Measurements from ENCODE around the gene PGGHG.
A peak's percentile ranks its signal among the peaks of the same experiment; 100 is the strongest.
"Not testable (repeated sequence)": the region's sequence is repeated elsewhere in the genome, so short reads cannot be mapped to it uniquely, and the experiment has no call there.

PGGHG gene

DNA sequence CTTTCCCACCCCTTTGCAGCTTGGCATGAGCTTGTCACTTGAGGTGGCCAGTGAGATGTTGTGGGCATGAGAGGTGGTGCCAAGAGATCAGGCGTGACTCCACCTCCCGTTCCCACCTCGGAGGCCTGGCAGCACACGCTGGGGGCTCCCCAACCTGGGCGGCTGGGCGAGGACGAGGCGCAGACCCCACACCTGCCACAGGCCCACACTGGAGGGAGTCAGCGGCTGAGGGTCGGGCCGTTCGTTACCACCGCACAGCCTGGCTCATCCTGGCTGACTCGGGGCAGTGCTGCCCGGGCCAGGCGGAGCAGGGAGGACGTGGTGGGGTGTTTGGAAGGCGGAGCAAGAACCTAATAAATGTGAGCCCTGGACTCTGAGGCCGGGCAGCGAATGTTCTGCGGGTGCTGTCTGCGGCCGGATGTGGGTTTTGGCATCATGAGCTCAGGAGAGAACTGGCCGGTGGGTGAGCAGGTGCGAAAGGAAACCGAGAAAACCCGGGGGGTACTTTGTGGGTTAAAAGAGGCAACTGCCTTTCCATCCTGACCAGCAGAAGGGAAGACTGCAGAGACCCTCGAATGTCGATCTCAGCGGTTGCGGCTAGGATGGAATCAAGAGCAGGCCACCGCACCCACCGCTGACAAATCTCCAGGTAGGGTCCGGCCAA is 41.9 kb downstream of the PGGHG start:
- WGBS (ENCODE audit: insufficient coverage), result 86% methylated on average over 31 of the region's 34 CpGs
- Histone ChIP-seq H3K36me3 (ENCODE audit: control insufficient read depth in 4 of 4, insufficient read depth in 4 of 4, low read length in 3 of 4) (no peaks in the 10 kb centered on the region), H3K27me3 (replicated peaks in 2 of 5; ENCODE audit: control insufficient read depth in 4 of 5, insufficient read depth in 5 of 5, low read length in 4 of 5) (no peaks in the 10 kb centered on the region), H3K9me3 (ENCODE audit: control extremely low read depth in 1 of 5, control insufficient read depth in 4 of 5, insufficient read depth in 2 of 5, low read depth in 1 of 5, low read length in 4 of 5) (peaks cover 0 to 5% (median 0%) of the 10 kb centered on the region in 5 experiments), H3K4me3 (ENCODE audit: control insufficient read depth in 1 of 7, extremely low read depth in 1 of 7, insufficient read depth in 4 of 7, low read depth in 2 of 7, low read length in 6 of 7) (no peak overlapping the region), H3K4me1 (ENCODE audit: control extremely low read depth in 1 of 4, control insufficient read depth in 4 of 4, insufficient read depth in 4 of 4, low read length in 3 of 4) (peaks cover 2 to 73% (median 36%) of the 10 kb centered on the region in 4 experiments), H3K27ac (ENCODE audit: insufficient read depth in 1 of 2, low read depth in 1 of 2, low read length in 2 of 2, poor library complexity in 1 of 2, severe bottlenecking in 2 of 2) (peak overlapping the region in 1 of 2 experiments; percentile 70)
- ChIA-PET CTCF (interaction anchor here (0.9 to 2.2 kb wide), 3 partner anchors 9 to 24 kb away, joined by 4 to 16 read pairs (median 6); partner anchors contain the start of gene IFITM3), POLR2A (no interaction called here)
- DNase-seq, result no peak

GRCh38 chr11:331358-332060 is 42.6 kb downstream of the PGGHG start:
- Histone ChIP-seq H3K27me3 (replicated peaks in 2 of 5; ENCODE audit: control insufficient read depth in 4 of 5, insufficient read depth in 5 of 5, low read length in 4 of 5) (no peaks in the 10 kb centered on the region), H3K36me3 (ENCODE audit: control insufficient read depth in 4 of 4, insufficient read depth in 4 of 4, low read length in 3 of 4) (no peaks in the 10 kb centered on the region), H3K9me3 (ENCODE audit: control extremely low read depth in 1 of 5, control insufficient read depth in 4 of 5, insufficient read depth in 2 of 5, low read depth in 1 of 5, low read length in 4 of 5) (peaks cover 0 to 5% (median 0%) of the 10 kb centered on the region in 5 experiments), H3K4me1 (ENCODE audit: control extremely low read depth in 1 of 4, control insufficient read depth in 4 of 4, insufficient read depth in 4 of 4, low read length in 3 of 4) (peaks cover 8 to 73% (median 38%) of the 10 kb centered on the region in 4 experiments), H3K4me3 (ENCODE audit: control insufficient read depth in 1 of 7, extremely low read depth in 1 of 7, insufficient read depth in 4 of 7, low read depth in 2 of 7, low read length in 6 of 7) (no peak overlapping the region), H3K27ac (ENCODE audit: insufficient read depth in 1 of 2, low read depth in 1 of 2, low read length in 2 of 2, poor library complexity in 1 of 2, severe bottlenecking in 2 of 2) (no peak overlapping the region)
- WGBS (ENCODE audit: insufficient coverage), result 92% methylated on average over 17 of the region's 19 CpGs
- CTCF ChIA-PET, result interaction anchor here (2.2 kb wide), 1 partner anchor 23 kb away, joined by 4 read pairs; no protein-coding TSS in a partner anchor
- POLR2A ChIA-PET, result no interaction called here
- no peak for DNase-seq

GRCh38 chr11:332651-333480 is 43.9 kb downstream of the PGGHG start:
- POLR2A ChIA-PET, result no interaction called here

DNA sequence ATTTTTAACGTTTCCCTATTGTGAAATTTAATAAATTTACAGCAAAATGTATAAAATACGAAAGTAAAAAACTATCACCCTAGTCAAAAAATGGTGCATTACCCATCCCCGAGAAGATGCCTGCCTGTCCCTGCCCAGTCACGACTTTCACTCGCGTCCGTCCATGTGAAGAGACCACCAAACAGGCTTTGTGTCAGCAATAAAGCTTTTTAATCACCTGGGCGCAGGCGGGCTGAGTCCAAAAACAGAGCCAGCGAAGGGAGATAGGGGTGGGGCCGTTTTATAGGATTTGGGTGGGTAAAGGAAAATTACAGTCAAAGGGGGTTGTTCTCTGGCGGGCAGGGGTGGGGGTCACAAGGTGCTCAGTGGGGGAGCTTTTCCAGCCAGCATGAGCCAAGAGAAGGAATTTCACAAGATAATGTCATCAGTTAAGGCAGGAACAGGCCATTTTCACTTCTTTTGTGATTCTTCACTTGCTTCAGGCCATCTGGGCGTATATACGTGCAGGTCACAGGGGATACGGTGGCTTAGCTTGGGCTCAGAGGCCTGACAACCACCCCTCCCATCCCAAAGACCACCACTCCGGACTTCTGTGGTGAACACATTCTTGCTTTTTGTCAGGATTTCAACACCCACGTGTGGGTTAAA is 44.8 kb downstream of the PGGHG start:
- CTCF ChIA-PET, result interaction anchor here (0.7 to 1.5 kb wide), 4 partner anchors 15 to 28 kb away, joined by 3 to 4 read pairs (median 4); no protein-coding TSS in a partner anchor

More at GRCh38 chr11:332651-333480, 43.9 kb downstream of the PGGHG start:
- H3K36me3 ChIP-seq (ENCODE audit: control insufficient read depth in 4 of 4, insufficient read depth in 4 of 4, low read length in 3 of 4), result no peaks in the 10 kb centered on the region
- DNase-seq, result no peak
- no peak overlapping the region for H3K27ac ChIP-seq (ENCODE audit: insufficient read depth in 1 of 2, low read depth in 1 of 2, low read length in 2 of 2, poor library complexity in 1 of 2, severe bottlenecking in 2 of 2)
- CTCF ChIA-PET, result interaction anchor here (1.0 to 2.2 kb wide), 4 partner anchors 16 to 27 kb away, joined by 3 to 4 read pairs (median 4); no protein-coding TSS in a partner anchor
- H3K4me3 ChIP-seq (ENCODE audit: control insufficient read depth in 1 of 7, extremely low read depth in 1 of 7, insufficient read depth in 4 of 7, low read depth in 2 of 7, low read length in 6 of 7), result no peak overlapping the region
- 92% methylated on average over 19 of the region's 23 CpGs for WGBS (ENCODE audit: insufficient coverage)
- peaks cover 0 to 5% (median 0%) of the 10 kb centered on the region in 5 experiments for H3K9me3 ChIP-seq (ENCODE audit: control extremely low read depth in 1 of 5, control insufficient read depth in 4 of 5, insufficient read depth in 2 of 5, low read depth in 1 of 5, low read length in 4 of 5)
- no peaks in the 10 kb centered on the region for H3K27me3 ChIP-seq (replicated peaks in 2 of 5; ENCODE audit: control insufficient read depth in 4 of 5, insufficient read depth in 5 of 5, low read length in 4 of 5)
- H3K4me1 ChIP-seq (ENCODE audit: control extremely low read depth in 1 of 4, control insufficient read depth in 4 of 4, insufficient read depth in 4 of 4, low read length in 3 of 4), result peaks cover 8 to 72% (median 34%) of the 10 kb centered on the region in 4 experiments

GRCh38 chr11:334264-334994 is 45.5 kb downstream of the PGGHG start:
- H3K27me3 ChIP-seq (replicated peaks in 2 of 5; ENCODE audit: control insufficient read depth in 4 of 5, insufficient read depth in 5 of 5, low read length in 4 of 5), result no peaks in the 10 kb centered on the region
- peaks cover 0 to 5% (median 0%) of the 10 kb centered on the region in 5 experiments for H3K9me3 ChIP-seq (ENCODE audit: control extremely low read depth in 1 of 5, control insufficient read depth in 4 of 5, insufficient read depth in 2 of 5, low read depth in 1 of 5, low read length in 4 of 5)
- 90% methylated on average over 19 of the region's 25 CpGs for WGBS (ENCODE audit: insufficient coverage)
- DNase-seq, result no peak
- H3K27ac ChIP-seq (ENCODE audit: insufficient read depth in 1 of 2, low read depth in 1 of 2, low read length in 2 of 2, poor library complexity in 1 of 2, severe bottlenecking in 2 of 2), result no peak overlapping the region
- ChIA-PET POLR2A (no interaction called here), CTCF (interaction anchor here (0.7 to 2.0 kb wide), 3 partner anchors 14 to 16 kb away, joined by 3 to 9 read pairs (median 4); no protein-coding TSS in a partner anchor)
- H3K36me3 ChIP-seq (ENCODE audit: control insufficient read depth in 4 of 4, insufficient read depth in 4 of 4, low read length in 3 of 4), result no peaks in the 10 kb centered on the region
- no peak overlapping the region for H3K4me3 ChIP-seq (ENCODE audit: control insufficient read depth in 1 of 7, extremely low read depth in 1 of 7, insufficient read depth in 4 of 7, low read depth in 2 of 7, low read length in 6 of 7)
- peaks cover 8 to 61% (median 31%) of the 10 kb centered on the region in 4 experiments for H3K4me1 ChIP-seq (ENCODE audit: control extremely low read depth in 1 of 4, control insufficient read depth in 4 of 4, insufficient read depth in 4 of 4, low read length in 3 of 4)

More for the DNA sequence above, 44.8 kb downstream of the PGGHG start:
- POLR2A ChIA-PET; H3K27me3 ChIP-seq (replicated peaks in 2 of 5; ENCODE audit: control insufficient read depth in 4 of 5, insufficient read depth in 5 of 5, low read length in 4 of 5); DNase-seq; H3K9me3 ChIP-seq (ENCODE audit: control extremely low read depth in 1 of 5, control insufficient read depth in 4 of 5, insufficient read depth in 2 of 5, low read depth in 1 of 5, low read length in 4 of 5); H3K4me3 ChIP-seq (ENCODE audit: control insufficient read depth in 1 of 7, extremely low read depth in 1 of 7, insufficient read depth in 4 of 7, low read depth in 2 of 7, low read length in 6 of 7); H3K27ac ChIP-seq (ENCODE audit: insufficient read depth in 1 of 2, low read depth in 1 of 2, low read length in 2 of 2, poor library complexity in 1 of 2, severe bottlenecking in 2 of 2); H3K36me3 ChIP-seq (ENCODE audit: control insufficient read depth in 4 of 4, insufficient read depth in 4 of 4, low read length in 3 of 4): not testable (repeated sequence)
- peaks cover 8 to 65% (median 33%) of the 10 kb centered on the region in 4 experiments for H3K4me1 ChIP-seq (ENCODE audit: control extremely low read depth in 1 of 4, control insufficient read depth in 4 of 4, insufficient read depth in 4 of 4, low read length in 3 of 4)
- 93% methylated on average over 15 of the region's 17 CpGs for WGBS (ENCODE audit: insufficient coverage)
